DMS53 treated with DMSO at 0.1 percent for 48 hours (cell line): ENCODE data around the gene LCN15.
A peak's percentile ranks its signal among the peaks of the same experiment; 100 is the strongest.
"Not testable (repeated sequence)": the region's sequence is repeated elsewhere in the genome, so short reads cannot be mapped to it uniquely, and the experiment has no call there.

Experiments
- DNase-seq: peaks from one replicate; lab custom pipeline; 2025; ENCODE audit not compliant: unreplicated experiment; lab: John Stamatoyannopoulos, UW

Gene LCN15

DNA sequence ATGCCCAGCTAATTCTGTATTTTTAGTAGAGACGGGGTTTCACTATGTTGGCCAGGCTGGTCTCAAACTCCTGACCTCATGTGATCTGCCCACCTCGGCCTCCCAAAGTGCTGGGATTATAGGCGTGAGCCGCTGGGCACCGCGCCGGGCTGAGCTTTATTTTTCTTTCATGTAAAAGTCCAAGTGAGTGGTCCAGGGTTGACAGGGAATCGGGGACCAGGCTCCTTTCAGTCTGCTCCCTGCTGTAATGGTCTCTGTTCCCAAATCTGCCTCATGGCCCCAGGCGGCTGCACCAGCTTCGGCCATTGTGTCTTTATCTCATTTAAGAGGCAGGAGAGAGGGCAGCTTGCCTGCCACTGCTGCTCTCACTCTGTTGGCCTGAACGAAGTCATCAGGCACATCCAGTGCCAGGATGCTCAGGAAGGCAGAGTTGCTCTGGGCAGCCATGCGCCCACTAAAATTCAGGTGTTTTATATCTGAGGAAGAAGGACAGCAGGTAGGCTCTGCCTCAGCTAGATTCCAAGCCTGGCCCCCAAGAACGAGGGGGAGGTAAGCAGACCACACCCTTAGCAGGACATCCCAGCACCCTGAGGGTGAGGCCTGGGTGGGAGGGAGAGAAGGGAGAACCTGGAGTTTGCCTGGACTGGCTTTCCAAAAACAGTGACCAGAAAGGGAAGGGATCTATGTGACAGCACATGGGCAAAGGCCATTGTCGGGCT is 30.1 kb upstream of the LCN15 start:
- DNase-seq, result no peak

DNA sequence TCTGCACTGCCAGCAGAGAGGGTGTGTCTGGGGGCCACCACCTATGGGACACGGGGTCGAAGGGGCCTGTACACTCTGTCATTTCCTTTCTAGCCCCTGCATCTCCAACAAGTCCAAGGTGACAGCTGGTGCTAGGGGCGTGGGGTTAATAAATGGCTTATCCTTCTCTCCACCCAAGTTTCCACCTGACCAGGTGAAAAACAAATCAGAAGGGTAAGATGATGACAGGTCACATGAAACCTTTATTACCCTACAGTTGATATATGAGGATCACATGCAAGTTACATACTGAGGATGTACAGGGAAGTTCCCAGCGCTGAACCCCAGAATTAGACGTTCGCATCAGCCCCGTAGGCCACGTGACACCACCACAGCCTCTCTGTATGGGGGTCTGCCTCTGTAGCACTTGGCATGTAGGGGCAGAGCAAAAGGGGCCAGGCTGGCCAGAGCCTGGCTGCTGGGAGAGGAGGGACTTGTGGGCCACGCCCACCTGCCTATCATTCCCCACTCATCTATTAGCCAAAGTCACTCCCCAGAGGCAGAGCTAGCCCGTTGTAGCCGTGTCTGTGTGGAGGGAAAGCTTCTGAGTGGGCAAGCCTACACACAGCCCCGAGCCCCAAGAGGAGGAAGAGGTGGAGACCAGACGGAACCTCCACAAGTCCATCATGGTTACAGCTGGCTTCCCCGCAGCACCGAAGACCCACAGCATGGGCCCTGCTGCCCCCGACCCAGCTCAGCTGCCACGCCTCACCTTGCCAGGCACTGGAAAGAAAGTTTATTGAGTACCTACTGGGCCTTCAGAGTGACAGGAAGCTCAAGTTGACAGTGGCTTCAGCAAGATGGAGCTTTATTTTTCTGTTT is 29.0 kb upstream of the LCN15 start:
- no peak for DNase-seq

DNA sequence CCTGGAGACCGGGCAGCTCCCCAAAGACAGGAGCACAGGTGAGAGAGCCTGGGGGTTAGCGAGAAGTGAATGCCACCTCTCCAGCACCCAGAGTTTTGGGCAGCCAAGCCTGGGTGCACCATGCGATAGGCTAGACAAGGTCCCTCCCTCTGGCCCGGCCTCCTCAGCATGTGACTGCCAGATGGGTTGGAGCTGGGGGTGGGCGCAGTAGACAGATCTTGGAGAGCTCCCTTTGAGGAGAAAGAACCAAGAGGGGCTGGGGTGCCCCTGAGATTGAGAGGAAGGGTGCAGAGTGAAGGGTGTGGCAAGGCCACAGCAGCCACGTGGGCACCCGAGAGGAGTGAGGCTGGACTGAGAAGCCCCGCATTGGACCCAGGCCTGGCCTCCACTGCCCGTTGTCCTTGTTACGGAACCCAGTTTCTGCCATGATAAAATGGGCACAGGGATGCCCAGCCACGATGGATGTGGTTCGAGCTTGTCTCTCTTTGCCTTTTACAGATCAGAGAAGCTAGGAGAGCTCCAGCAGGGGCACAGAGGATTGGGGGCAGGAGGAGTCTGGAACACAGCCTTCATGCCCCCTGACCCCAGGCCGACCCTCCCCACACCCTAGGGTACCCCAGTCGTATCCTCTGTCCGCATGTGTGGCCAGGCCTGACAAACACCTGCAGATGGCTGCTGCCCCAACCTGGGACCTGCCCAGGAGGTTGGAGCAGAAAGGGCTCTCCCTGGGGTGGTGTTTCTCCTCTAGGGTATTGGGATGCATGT is 28.2 kb upstream of the LCN15 start:
- no peak for DNase-seq

DNA sequence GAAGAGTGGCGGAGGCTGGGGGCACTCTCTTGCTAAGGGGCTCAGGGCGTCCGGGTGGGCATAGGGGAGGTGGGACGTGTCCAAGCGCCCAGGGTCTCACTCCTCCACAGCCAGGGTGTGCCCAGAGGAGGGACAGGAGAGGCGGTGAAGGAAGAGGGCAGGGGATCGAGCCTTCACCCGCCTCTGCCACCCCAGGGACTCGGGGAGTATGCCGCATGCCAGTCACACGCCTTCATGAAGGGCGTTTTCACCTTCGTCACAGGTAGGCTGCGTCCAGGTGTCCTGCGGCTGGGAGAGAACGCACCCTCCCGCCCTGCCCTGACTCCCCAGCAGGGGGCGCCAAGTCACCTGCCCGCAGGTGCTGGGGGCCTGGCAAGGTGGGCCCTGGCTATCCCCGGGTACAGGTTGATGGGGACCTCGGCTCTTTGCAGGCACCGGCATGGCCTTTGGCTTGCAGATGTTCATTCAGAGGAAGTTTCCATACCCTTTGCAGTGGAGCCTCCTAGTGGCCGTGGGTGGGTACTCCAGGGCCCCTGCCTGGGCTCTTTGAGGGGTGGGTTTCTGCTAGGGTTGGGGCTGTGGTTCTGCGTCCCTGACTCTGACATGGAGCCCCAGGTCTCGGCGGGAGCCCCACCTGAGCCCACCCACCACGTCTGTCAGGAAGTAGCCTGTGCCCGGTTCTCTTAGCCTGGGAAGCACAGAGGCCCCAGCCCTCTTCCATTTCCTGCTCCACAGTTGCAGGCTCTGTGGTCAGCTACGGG is 27.4 kb upstream of the LCN15 start:
- DNase-seq, result peak; percentile 72

DNA sequence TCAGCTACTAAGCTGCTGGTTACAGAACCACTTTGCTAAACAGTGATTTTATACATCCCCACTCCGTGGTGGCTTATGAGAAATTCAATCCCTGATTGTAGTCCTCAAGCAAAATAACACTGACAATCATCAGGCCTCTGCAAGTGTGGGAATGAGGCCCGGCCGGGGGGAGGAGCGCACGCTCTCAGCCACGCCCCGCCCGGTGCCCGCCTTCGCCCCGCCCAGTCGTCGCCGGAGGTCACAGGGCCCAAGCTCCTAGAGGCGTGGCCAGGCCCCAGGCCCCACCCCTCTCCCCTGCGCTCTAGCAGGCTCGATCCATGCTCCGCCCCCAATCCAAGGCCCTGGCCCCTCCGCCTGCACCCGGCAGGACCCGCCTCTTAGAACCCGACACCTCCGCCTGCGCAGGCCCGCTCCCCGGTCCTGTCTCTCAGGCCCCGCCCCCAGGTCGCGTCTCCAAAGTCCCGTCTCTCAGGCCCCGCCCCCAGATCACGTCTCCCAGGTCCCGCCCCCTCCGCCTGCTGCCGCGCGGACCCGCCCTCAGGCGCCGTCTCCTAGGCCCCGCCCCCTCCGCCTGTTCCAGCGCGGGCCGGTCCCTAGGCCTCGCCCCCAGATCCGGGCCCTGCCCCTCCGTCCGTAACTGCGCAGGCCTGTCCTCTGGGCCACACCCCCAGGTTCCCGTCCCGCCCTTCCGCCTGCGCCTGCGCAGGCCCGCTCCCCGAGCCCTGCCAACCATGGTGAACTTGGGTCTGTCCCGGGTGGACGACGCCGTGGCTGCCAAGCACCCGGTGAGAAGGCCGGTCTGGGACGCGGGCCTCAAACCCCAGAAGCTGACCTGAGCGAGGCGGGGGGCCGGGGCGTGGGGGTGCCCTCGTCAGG is 26.6 kb upstream of the LCN15 start, which contains the start of gene TMEM141:
Gene TMEM141 (plus strand): TSS at position 705 of the 876 bp plus-strand sequence. CDS start 27 bp downstream, at position 732.
- DNase-seq, result peak; percentile 96

DNA sequence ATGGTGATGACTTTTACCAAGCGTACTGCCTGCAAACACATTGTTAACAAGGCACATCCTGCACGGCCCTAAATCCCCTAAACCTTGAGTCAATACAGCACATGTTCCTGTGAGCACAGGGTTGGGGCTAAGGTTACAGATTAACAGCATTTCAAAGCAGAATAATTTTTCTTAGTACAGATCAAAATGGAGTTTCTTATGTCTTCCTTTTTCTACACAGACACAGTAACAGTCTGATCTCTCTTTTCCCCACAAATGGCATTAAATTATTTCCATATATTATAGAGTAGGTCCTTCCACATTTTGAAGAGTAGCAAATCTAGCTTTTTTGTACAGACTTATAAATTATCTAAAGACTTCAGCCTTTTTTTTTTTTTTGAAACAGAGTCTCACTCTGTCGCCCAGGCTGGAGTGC is 25.2 kb upstream of the LCN15 start:
- DNase-seq, result peak; percentile 83

DNA sequence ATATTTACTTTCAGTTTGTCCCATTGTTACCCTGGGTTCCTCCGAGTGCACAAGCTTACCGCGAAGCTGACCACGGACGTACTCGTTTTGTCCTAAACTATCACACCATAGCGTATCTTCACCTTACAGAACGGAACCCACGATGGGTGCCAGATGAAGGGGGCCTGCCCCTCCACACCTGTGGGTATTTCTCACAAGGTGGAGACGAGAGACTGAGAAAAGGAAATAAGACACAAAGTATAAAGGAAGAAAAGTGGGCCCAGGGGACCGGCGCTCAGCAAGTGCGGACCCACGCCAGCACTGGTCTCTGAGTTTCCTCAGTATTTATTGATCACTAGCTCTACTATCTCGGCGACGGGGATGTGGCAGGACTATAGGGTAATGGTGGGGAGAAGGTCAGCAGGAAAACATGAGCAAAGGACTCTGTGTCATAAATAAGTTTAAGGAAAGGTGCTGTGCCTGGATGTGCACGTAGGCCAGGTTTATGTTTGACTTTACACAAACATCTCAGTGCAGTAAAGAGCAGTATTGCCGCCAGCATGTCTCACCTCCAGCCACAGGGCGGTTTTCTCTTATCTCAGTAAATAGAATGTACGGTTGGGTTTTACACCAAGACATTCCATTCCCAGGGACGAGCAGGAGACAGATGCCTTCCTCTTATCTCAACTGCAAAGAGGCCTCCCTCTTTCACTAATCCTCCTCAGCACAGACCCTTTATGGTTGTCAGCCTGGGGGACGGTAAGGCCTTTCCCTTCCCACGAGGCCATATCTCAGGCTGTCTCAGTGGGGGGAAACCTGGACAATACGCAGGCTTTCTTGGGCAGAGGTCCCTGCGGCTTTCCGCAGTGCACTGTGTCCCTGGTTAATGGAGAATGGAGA is 24.6 kb upstream of the LCN15 start:
- DNase-seq, result peak; percentile 37

DNA sequence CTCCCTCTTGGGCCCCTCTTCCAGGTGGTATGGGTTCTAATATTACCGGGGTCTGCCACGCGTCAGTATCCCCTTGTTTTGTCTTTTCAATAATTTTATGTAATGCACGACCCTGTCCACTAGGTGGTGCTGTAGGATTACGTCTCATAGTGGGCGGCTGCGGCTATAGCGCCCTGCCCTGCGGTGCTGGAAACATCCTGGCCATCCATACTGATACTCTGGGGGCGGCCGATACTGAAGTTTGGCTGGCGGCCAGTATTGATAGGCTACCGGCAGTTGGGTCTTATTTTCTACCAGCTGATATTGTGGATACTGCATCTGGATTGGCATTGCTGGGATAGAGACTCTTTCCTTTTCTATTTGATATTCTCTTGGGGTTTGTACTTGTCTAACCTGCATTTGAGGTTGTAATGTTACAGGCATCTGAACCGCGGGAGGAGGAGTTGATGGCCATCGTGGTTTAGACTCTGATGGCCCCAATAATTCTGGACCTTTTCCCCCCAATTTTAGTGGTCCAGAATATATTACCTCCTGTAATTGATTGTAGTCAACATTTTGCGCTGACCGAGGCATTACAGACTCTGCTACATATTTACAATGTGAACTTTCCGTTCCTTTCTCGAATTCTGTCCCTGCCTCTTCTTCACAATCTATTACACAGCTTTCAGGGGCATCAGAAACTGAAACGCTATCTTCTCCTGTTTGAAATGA is 23.5 kb upstream of the LCN15 start:
- DNase-seq, result peak; percentile 59

DNA sequence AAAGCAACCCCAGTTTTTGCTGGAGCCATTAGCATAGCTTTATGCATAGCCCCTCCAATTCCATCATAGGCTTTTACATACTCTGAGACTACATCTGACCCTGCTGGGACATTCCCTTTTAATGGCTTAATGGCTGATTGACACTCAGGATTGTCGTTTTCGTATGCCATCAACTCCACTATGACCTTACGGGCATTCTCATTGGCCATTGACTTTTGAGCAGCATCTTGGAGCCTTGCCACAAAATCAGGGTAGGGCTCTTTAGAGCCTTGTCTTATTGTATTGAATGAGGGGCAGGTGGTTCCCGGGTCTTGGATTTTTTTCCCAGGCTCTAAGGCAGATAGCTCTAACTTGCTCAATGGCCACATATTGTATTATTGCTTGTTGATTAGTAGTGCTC is 22.7 kb upstream of the LCN15 start:
- not testable (repeated sequence) for DNase-seq

DNA sequence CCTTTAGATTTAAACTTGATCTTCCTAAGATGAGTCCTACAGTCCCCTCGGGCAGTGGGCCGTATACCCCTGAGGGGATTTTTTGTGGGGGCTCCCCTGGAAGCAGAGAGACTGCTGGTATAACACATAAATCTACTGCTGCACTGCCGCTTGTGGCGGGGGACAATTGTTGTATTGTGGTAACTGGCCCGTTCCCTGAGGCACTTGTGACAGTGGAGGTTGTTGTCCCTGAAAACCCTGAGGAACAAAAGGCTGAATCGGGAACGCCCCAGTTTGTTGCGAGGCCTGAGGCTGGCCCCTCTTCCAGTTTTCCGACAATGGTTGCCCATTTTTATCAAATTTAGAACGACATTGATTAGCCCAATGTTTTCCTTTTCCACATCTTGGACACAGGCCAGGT is 22.1 kb upstream of the LCN15 start:
- DNase-seq, result no peak

DNA sequence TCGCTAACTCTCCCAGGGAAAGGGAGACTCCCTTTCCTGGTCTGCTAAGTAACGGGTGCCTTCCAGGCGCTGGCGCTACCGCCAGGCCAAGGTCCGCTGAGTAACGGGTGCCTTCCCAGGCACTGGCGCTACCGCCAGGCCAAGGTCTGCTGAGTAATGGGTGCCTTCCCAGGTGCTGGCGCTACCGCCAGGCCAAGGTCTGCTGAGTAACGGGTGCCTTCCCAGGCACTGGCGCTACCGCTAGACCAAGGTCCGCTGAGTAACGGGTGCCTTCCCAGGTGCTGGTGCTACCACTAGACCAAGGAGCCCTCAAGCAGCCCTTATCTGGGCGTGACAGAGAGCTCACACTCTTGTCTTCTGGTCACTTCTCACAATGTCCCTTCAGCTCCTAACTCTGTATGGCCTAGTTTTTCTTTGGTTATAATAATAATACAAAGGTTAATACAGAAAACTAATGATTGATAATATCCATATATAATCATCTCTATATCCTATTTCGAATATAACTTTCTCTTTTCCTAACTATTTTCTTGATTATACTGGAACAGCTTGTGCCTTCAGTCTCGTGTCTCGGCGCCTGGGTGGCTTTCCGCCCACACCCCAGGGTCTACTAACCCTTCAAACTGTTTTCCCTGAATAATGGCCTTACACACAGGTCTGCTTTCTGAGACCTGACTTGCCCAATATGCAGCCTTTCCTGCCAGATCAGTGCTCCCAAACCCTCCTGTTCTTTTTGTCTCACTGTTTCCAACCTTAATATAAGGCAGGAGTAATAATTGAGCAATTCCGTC is 21.4 kb upstream of the LCN15 start:
- not testable (repeated sequence) for DNase-seq

DNA sequence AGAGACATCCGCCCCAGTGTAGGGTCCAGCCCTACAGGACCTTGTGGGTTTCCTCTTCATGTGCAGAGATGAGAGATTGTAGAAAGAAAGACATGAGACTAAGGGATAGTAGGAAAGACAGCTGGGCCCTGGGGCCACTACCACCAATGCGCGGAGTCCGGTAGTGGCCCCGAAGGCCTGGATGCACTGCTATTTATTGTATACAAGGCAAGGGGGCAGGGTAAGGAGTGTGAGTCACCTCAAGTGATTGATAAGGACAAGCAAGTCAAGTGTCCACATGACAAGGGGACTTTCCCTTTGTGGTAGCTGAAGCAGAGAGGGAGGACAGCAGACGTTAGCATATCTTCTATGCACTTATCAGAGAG is 20.7 kb upstream of the LCN15 start:
- DNase-seq, result no peak

DNA sequence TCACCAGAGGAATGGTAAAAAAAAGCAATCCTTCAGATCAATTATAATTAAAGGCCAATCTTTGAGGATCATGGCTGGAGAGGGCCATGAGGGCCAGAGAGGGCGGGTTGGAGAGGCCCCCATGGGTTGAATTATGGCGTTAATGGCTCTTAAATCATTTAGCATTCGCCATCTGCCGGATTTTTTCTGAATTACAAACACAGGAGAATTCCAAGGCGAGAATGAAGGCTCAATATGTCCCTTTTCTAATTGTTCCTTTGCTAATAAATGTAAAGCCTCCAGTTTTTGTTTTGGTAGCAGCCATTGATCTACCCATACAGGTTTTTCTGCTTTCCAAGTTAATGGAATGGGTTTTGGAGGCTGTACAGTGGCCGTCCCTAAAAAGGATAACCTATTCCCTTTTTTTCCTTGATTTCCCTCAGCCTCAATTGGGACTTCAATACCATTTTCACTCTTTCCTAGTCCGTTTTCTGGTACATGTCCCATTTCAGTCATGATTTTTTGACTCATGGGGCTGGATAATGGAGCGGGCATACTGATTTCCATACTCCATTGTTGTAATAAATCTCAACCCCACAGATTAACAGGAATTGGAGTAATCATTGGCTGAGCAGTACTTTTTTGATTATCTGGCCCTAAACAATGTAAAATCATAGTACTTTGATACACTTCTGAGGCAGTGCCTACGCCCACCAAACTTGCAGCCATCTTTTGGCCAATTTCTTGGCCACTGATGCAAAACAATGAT is 20.1 kb upstream of the LCN15 start:
- peak; percentile 42 for DNase-seq

DNA sequence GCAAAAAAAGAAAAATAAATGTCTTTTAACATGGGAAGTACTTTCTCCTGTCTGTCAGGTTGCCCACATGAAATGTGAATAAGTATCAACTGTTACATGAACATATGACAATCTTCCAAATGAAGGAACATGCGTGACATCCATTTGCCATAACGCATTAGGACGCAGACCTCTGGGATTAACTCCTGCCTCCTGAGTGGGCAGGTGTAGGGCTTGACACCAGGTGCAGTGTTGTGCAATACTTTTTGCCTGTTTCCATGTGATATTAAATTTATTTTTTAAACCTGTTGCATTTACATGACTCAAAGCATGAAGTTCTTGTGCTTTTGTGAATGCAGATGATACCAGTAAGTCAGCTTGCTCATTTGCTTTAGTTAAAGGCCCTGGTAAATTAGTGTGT is 18.1 kb upstream of the LCN15 start:
- no peak for DNase-seq

DNA sequence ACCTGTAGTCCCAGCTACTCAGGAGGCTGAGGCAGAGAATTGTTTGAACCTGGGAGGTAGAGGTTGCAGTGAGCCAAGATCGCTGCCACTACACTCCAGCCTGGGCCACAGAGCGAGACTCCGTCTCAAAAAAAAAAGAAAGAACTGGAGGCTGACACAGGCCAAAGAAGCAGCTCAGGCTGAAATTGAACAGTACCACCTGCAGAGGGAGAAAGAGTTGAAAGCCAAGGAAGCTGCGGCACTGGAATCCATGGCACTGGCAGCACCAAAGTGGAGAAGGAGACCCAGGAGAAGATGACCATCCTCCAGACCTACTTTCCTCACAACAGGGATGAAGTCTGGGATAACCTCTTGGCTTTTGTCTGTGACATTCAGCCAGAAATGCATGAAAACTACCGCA is 15.5 kb upstream of the LCN15 start:
- no peak for DNase-seq

DNA sequence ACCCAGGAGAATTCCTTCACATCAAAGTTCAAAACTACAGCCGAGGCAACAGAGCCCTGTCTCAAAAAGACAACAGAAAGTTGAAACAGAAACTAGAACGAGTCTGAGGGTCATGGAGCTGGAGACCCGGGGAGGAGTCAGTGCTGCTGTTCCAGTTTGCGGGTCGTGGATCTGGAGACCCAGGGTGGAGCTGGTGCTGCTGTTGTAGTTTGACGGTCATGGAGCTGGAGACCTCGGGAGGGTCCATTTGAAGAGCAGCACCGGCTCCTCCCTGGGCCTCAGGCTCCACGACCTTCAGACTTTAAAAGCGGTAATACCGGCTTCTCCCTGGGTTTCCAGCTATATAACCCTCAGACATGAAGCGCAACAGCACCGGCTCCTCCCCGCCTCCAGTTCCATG is 13.0 kb upstream of the LCN15 start:
- DNase-seq, result no peak

DNA sequence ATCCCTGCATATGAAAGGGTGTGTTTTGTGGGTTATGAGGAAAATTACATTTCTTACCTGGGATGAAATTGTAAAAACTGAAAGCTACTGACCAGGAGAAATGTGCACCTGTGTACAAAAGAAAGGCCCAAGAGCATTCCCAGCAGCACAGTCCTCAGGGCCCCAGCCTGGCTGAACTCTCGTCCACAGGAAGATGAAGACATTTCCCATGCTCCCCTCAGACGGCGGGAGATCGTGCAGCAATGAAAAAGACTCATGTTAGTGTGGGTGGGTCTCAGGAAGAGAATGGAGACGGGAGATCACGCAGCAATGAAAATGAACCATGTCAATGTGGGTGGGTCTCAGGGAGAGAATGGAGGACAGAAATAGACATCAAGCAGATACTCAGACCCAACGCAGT is 12.6 kb upstream of the LCN15 start:
- DNase-seq, result no peak
